KOPT-K1 (cell line): ENCODE results near the gene HMGB1.

ENCODE experiments used
- H3K27ac ChIP-seq: fragments of 200-600 bp; sonication (generic); 2 replicates; pipeline ENCODE4 v1.5.1; 2016; ENCODE audit warnings: antibody characterized with exemption, mild to moderate bottlenecking, low read depth, low read length; ENCODE audit not compliant: poor library complexity, severe bottlenecking
- H3K36me3 ChIP-seq: fragments of 200-600 bp; sonication (generic); 2 replicates; pipeline ENCODE4 v1.5.1; 2017; ENCODE audit warnings: antibody characterized with exemption, mild to moderate bottlenecking, low read length, moderate library complexity; ENCODE audit not compliant: insufficient read depth
- H3K9me3 ChIP-seq: fragments of 200-600 bp; sonication (generic); 2 replicates; pipeline ENCODE4 v1.5.1; 2017; ENCODE audit warnings: antibody characterized with exemption, low read length, mild to moderate bottlenecking; ENCODE audit not compliant: insufficient read depth, poor library complexity, severe bottlenecking

Gene HMGB1

DNA sequence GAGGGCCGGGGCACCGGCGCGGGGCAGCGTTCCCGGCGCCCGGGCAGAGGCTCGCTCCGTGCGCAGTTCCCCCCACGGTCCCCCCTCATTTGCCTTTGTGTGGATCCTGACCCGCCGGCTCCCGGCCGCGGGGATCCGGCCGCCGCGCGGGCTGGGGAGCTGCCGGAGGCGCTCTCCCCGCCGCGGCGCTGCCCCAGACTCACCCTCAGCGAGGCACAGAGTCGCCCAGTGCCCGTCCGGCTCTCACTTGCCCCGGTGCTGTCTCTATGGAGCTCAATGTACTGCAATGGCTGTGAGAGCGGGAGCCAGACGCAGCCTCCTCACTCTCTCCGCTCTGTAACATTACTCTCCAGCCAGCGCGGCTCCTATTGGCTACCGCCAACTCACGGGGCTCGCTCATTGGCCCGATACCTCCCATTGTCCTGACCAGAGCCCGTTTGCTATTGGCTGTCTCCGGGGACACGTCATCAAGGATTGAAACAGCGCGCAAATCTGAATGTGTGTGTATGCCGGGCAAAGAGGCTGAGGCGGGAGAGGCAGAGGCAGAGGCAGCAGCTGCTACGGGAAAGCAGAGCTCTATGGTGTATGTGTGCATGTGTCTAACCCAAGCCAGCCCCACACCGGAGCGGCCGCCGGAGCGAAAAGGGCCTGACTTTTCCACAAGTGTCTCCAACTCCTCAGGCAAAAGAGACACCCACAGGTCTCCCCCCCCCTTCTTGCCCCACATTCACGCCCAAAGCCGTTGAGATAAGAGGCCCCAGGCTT, at the start of gene HMGB1:
HMGB1 (minus strand) TSS at position 344 of the 765 bp plus-strand sequence. CDS start 2,256 bp downstream, outside the sequence.
- Histone ChIP-seq H3K27ac (peak within 1 kb of the TSS; percentile 98), H3K36me3 (peaks cover 33% of the 10 kb centered on the region), H3K9me3 (no peaks in the 10 kb centered on the region)

DNA sequence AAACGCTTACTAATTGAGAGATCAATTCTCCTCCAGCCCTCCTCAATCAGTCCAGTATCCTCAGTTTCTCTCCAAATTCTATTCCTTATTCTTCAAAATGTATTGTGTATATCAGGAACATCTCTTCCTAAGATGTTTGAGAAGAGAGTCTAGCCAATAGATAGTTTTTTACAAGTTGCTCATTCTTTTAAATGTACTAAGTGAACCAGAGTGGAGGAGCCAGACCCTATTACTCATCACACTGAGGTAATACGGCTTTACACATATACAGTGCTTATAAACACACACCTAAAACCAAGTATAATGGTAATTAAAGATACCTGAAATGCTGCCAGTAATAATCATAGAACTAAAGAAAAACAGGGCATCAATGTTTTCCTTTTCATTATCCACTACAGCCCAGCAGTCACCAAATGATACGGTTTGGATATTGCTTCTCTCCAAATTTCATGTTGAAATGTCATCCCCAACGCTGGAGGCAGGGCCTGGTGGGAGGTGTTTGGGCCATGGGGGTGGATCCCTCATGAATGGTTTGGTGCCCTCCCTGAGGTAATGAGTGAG, 45.2 kb upstream of the HMGB1 start:
- Histone ChIP-seq H3K27ac (no peak overlapping the region), H3K36me3 (no peaks in the 10 kb centered on the region), H3K9me3 (no peaks in the 10 kb centered on the region)

DNA sequence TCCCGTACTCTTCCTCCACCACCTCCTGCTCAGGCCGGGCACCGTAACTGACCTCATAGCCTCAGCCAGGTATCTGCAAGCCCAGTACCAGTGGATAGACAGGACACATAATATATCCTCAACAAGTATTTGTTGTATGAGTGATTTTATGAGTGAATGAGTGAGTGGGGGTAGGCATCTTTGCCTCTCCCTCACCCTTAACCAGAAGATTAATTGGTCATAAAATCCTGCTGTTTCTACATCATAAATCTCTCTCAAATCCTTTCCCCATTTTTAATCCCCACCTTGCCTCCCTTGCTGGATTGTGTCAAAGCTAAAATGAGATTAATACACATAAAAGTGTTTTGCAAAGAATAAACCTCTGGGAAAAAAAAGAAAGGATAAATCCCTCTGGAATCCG, 44.4 kb upstream of the HMGB1 start:
- H3K36me3 ChIP-seq = no peaks in the 10 kb centered on the region
- H3K9me3 ChIP-seq = no peaks in the 10 kb centered on the region

DNA sequence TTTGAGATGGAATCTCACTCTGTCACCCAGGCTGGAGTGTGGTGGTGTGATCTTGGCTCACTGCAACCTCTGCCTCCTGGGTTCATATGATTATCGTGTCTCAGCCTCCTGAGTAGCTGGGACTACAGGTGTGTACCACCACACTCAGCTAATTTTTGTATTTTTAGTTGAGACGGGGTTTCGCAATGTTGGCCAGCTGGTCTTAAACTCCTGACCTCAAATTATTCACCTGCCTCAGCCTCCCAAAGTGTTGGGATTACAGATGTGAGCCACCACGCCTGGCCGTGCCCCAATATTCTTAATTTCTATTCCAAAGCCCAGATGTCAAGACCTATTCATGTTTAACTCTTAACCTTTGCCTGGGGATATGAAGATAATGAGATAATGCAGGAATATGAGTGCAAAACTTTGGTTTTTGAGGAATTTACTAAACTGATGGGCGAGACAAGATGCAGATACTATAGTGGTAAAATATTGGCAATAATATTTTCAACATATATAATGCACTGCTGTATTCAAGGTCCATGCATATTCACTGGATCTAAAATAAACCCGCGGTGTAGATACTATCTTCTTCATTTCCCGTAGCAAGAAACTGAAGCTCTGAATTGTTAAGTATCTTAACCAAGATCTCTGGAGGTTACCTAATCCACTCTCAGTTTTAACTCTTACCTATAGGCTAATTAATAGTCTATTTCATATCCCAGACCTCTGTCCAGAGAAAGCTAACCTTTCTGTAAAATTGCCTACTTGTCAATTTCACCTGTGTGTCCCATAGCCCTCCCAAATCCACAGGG, 43.7 kb upstream of the HMGB1 start:
- H3K36me3 ChIP-seq = no peaks in the 10 kb centered on the region
- H3K9me3 ChIP-seq = no peaks in the 10 kb centered on the region
- H3K27ac ChIP-seq = no peak overlapping the region

More for the DNA sequence above, 44.4 kb upstream of the HMGB1 start:
- no peak overlapping the region for H3K27ac ChIP-seq

DNA sequence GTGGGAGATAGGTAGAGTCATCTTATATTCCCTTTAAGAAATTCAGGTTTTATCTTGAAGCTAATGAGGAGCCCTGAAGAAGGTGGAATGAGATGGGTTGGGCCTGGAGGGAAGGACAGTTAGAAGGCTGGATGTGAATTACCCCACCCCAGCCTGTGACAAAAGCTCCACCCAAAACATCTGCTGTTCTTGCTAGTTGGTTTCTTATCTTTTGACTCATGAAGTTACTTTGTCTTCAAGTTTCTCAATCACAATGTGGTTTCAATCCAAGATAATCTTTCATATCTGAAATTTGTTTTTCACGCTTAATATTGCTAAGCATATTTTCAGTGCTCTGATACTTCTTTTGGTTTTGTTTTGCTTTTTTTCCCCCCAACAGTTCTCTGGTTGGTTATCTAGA, 38.3 kb upstream of the HMGB1 start:
- Histone ChIP-seq H3K36me3 (no peaks in the 10 kb centered on the region), H3K9me3 (no peaks in the 10 kb centered on the region), H3K27ac (peak overlapping the region; percentile 65)

DNA sequence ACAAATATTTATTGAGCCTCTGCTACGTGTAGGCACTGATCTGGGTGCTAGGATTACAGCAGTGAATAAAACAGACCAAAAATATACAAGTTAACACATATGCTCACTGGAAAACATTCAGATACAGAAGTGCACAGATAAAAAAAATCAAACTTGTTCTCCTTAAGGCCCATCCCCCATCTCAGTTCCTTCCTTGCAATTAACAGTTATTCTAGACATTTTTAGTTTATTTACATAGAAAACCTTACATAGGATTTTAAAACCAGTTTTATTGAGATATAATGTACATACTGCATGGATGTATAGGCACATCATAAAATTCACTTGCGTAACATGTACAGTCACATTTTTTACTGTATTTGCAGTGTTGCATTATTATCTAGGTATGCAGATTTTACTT, 36.5 kb upstream of the HMGB1 start:
- no peak overlapping the region for H3K27ac ChIP-seq
- H3K9me3 ChIP-seq = no peaks in the 10 kb centered on the region
- no peaks in the 10 kb centered on the region for H3K36me3 ChIP-seq

DNA sequence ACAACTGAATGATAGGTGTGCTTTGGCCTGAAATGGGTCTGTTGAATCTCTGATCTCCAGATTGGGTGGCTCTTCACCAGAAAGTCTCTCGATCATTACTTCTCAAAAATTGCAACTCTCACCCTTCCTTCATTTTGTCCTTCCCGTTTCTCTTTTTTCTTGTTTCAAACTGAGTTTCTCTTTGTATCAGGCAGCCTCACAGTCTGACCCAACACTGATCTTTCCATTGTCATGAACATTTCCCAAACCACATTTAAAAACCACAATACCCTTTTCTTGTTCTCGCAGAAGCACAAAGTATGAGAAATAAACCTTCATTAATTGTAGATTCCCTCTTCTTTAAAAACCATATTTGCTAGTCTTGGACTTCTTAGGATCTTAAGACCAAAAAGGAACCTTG, 33.6 kb upstream of the HMGB1 start:
- Histone ChIP-seq H3K27ac (no peak overlapping the region), H3K9me3 (no peaks in the 10 kb centered on the region), H3K36me3 (no peaks in the 10 kb centered on the region)

DNA sequence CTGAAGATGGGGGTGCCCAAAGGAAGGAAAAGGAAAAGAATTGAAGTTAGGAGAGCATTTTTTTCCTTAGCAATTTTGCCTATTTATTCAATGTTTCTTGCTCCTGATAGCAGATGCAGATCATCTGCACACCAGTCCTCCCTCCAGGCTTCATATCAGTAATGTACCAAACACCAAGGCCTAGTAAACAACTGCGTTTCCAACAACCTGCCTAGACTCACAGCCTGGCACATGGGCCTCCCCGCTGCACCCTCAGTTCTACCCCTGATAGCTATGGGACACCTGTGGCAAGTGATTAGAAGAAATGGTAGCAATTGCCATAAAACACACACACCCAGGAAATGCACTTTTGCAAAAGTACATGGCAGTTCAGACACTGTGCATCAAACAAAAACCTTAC, 30.4 kb upstream of the HMGB1 start:
- no peaks in the 10 kb centered on the region for H3K9me3 ChIP-seq
- no peak overlapping the region for H3K27ac ChIP-seq
- no peaks in the 10 kb centered on the region for H3K36me3 ChIP-seq

DNA sequence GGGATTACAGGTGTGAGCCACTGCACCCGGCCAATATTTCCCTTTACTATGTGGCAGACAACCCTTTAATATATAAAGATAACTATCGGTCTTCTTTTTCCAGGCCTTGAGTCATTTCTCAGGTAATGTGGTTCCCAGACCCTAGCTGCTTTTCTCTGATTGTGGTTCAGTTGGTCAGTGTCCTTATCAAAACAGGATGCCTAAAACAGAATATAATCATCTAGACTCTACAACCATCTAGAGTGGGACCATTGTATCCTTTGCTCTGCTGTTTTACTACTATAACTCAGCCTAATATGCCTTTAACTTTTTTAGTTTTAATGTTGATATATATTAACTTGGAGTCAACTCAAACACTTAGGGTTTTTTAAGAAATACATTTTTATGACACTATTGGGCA, 30.0 kb upstream of the HMGB1 start:
- Histone ChIP-seq H3K36me3 (no peaks in the 10 kb centered on the region), H3K9me3 (no peaks in the 10 kb centered on the region)

DNA sequence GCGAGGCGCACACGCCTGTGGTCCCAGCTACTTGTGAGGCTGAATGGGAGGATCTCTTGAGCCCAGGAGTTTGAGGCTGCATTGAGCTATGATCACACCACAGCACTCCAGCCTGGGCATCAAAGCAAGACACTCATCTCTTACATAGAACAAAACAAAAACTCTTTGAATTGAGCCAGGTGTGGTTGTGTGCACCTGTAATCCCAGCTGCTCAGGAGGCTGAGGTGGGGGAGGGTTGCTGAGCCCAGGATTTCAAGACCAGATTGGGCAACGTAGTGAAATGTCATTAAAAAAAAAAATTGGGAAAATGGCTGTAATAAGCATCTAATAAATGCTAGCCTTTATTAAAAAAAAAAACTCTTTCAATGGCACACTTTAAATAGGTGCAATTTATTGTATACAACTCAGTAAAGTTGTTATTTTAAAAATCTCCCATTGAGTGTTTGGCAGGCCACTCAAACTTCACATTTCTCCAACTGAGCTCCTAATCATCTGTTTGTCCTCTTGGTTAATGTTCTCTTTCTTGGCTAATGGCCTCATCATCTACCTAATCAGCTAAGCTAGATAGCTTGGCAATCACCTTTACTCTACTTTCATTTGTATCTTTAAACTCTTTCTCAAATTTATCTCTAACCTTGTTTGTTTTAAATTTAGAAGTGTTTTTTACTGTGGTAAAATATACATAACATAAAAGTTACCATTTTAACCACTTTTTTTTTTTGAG, 28.1 kb upstream of the HMGB1 start:
- no peak overlapping the region for H3K27ac ChIP-seq
- no peaks in the 10 kb centered on the region for H3K9me3 ChIP-seq
- H3K36me3 ChIP-seq = no peaks in the 10 kb centered on the region

More for the DNA sequence above, 30.0 kb upstream of the HMGB1 start:
- no peak overlapping the region for H3K27ac ChIP-seq

DNA sequence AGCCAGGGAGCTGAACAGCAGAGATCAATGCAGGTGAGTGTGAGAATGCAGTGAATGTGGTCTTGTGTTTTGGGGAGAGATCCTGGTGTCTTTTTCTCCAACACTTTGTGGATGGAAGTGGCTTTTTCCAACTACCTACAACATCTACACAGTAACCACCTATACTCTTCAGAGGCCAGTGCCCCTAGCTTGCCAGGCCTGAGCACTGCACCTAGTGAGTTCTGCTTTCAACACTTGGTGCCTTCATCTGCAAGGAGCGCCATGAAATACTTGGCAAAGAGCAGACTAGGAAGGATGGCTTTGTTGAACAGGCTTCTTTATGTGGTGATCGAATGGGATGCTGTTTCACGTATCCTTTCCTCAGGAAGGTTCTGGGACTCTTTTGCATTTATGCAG, 21.3 kb upstream of the HMGB1 start:
- no peaks in the 10 kb centered on the region for H3K9me3 ChIP-seq
- no peak overlapping the region for H3K27ac ChIP-seq
- H3K36me3 ChIP-seq = no peaks in the 10 kb centered on the region

DNA sequence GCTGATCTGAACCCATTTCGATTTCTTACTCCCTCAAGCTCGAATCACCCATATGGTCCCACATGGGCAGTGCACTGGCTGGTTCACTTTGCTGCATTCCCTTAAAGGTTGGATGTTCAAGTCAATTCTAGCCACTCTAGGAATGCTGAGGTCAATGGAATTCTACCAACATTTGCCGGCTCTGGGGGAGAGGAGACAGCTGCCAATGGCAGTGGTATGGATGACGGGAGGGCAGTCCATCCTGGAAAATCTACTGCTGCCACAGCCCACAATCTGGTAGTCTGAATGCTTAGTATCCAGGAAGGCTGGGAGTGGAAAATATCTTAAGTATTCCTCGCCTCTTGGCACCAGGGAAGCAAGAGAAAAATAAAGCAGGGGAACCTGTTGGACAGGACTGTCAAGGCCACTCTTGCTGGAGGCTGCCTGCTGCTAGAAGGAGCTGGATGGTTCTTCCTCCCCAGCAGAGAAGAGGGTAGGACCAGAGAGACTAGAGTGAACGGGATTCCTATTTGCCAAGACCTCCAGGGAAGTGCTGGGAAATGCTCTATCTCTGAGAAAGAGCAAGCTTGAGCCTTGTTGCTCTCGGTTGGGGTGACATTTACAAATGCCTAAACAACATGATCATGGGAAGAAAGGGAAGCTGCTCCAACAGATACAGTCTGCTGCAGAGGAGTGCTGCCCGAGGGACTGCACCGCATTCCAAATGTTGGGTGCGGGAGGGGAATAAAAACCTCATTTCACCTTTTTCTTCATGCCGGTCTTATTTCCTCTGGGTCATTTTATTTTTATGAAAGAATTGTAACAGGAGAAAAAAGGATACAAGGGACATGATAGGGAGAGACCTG, 20.7 kb upstream of the HMGB1 start:
- H3K9me3 ChIP-seq = no peaks in the 10 kb centered on the region
- H3K27ac ChIP-seq = no peak overlapping the region
- H3K36me3 ChIP-seq = no peaks in the 10 kb centered on the region

DNA sequence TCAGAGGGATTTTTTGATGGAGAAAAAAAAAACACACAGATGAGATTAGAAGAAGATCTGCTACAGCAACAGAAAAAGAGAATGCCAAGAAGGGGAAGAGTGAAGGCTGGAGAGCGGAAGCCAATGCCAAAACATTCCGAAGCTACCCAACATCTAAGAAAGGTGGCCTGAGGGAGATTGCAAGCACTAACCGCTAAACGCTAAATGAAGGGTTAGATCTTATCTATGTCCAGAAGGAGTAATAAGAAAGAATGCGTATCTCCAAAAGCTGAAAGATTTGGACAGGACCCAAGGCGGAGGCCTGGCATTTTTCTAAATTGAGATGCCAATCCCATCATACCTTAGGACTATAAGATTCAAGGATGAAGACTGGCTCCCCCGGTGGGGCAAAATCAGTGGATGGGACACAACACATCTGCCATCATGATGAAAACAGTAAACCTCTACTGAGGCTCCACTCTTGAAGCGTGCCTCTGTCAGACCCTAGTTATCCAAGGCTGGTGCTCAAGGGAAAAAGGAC, 15.6 kb upstream of the HMGB1 start:
- no peak overlapping the region for H3K27ac ChIP-seq
- no peaks in the 10 kb centered on the region for H3K36me3 ChIP-seq
- H3K9me3 ChIP-seq = no peaks in the 10 kb centered on the region

DNA sequence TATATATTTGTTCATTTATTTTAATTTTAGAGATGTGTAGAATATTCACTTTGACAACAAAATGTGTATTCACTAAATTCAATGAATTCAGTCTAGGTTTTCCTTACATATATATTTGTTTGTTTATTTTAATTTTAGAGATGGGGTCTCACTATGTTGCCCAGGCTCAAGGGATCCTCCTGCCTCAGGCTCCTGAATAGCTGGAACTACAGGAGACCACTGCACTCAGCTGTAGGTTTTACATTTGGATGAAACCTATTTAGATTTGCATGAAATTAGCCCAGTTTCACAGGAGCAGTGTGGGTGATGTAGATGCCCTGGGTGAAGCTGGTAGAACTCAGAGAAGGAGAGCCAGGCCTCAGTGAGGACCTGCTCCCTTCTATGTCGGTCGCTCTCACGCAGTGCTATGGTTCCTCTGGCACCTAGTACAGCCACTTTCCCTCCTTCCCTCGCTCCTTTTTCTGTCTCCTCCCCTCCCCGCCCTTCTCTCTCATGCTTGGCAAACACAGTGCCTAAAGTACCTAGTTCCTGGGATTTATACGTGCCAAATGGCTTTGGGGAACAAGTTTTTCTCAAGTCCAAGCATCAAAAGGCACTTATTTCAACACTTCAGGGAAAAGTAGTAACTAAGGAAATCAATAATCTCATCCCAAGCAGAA, 14.7 kb upstream of the HMGB1 start:
- Histone ChIP-seq H3K36me3 (no peaks in the 10 kb centered on the region), H3K9me3 (no peaks in the 10 kb centered on the region), H3K27ac (no peak overlapping the region)
